Lower lobe of right lung (tissue), 2 donors: ENCODE results near the gene LRIT2. TPM values are rescaled to one million over a fixed set of nuclear protein-coding genes. Genes with fewer than 3 reads are reported as not detected.

ENCODE experiments used
- ATAC-seq, 2 donors: fragments of 200-7000 bp; cut with Tn5 transposase; one replicate each; pipeline ENCODE4 v1.9.1; 2020 to 2022; ENCODE audit warnings: mild to moderate bottlenecking in 2 of 2, moderate library complexity in 2 of 2
- DNase-seq: peaks from one replicate; pipeline ENCODE4 v3.0.0-alpha.2; 2020
- H3K27ac ChIP-seq: fragments of 200-600 bp; one replicate; pipeline ENCODE4 v1.8.0; 2022
- H3K27me3 ChIP-seq: fragments of 200-600 bp; one replicate; pipeline ENCODE4 v1.8.0; 2022; ENCODE audit warnings: low read depth
- H3K36me3 ChIP-seq: fragments of 200-600 bp; one replicate; pipeline ENCODE4 v1.8.0; 2022; ENCODE audit warnings: mild to moderate bottlenecking
- H3K4me1 ChIP-seq: fragments of 200-600 bp; one replicate; pipeline ENCODE4 v1.8.0; 2022
- H3K4me3 ChIP-seq: fragments of 200-600 bp; one replicate; pipeline ENCODE4 v1.8.0; 2022; ENCODE audit warnings: mild to moderate bottlenecking
- H3K9me3 ChIP-seq: fragments of 200-600 bp; one replicate; pipeline ENCODE4 v1.8.0; 2022
- CTCF ChIP-seq: fragments of 200-600 bp; IDR thresholded peaks from one replicate; pipeline ENCODE4 v1.8.0; 2022; ENCODE audit warnings: antibody characterized with exemption, mild to moderate bottlenecking
- intact Hi-C: fragments of 100-400 bp; cut with DNase I; formaldehyde crosslinking; loops from one replicate; pipeline ENCODE4 v1.11.0; 2022
- total RNA-seq: library from RNA; stranded (reverse); fragmentation: NEBNext Ultra II Directional; extraction: Animal tissue kit (Norgen Biotek cat#: 25700); gene quantifications from one replicate; pipeline ENCODE4 v1.2.1, GENCODE V29; 2021
- donor health status: DM: no; HTN: yes; CAD: no; lungs with severe emphysema.

The LRIT2 gene
- total RNA-seq, 1 donor from 2014 or later: not detected

GRCh38 chr10:84213076-84213475 lies 12.3 kb downstream of the LRIT2 start:
- DNase-seq (no peak), ATAC-seq (no peak)
- no peaks in the 10 kb centered on the region for H3K4me1 ChIP-seq
- no peaks in the 10 kb centered on the region for H3K9me3 ChIP-seq
- TF ChIP-seq CTCF: no peak
- no peaks in the 10 kb centered on the region for H3K27me3 ChIP-seq
- H3K36me3 ChIP-seq: no peaks in the 10 kb centered on the region
- intact Hi-C loops: no loop called here
- no peak overlapping the region for H3K4me3 ChIP-seq
- H3K27ac ChIP-seq: no peak overlapping the region

GRCh38 chr10:84212014-84212413 lies 13.3 kb downstream of the LRIT2 start:
- TF ChIP-seq CTCF: no peak
- H3K36me3 ChIP-seq: no peaks in the 10 kb centered on the region
- H3K9me3 ChIP-seq: no peaks in the 10 kb centered on the region
- H3K27me3 ChIP-seq: no peaks in the 10 kb centered on the region
- no peak overlapping the region for H3K4me3 ChIP-seq
- no peaks in the 10 kb centered on the region for H3K4me1 ChIP-seq
- H3K27ac ChIP-seq: no peak overlapping the region
- intact Hi-C loops: no loop called here
- ATAC-seq: no peak
- DNase-seq: no peak

- H3K27me3 ChIP-seq: no peaks in the 10 kb centered on the region
- no peak for ATAC-seq
- intact Hi-C loops: no loop called here
- no peak for DNase-seq
- TF ChIP-seq CTCF: no peak
- H3K9me3 ChIP-seq: no peaks in the 10 kb centered on the region
- no peak overlapping the region for H3K4me3 ChIP-seq
- no peaks in the 10 kb centered on the region for H3K4me1 ChIP-seq
- H3K36me3 ChIP-seq: no peaks in the 10 kb centered on the region
- H3K27ac ChIP-seq: no peak overlapping the region
These were observed 13.8 kb downstream of the LRIT2 start for GRCh38 chr10:84211566-84211965.

GRCh38 chr10:84208023-84208422 lies 17.3 kb downstream of the LRIT2 start:
- Histone ChIP-seq H3K4me3 (no peak overlapping the region), H3K9me3 (no peaks in the 10 kb centered on the region), H3K4me1 (no peaks in the 10 kb centered on the region), H3K36me3 (no peaks in the 10 kb centered on the region), H3K27ac (no peak overlapping the region), H3K27me3 (peaks cover 5% of the 10 kb centered on the region)
- no peak for ATAC-seq
- intact Hi-C loops: no loop called here
- TF ChIP-seq CTCF: no peak
- DNase-seq: no peak

GRCh38 chr10:84205853-84206525 lies 19.4 kb downstream of the LRIT2 start:
- intact Hi-C loops: no loop called here
- TF ChIP-seq CTCF: no peak
- H3K4me3 ChIP-seq: no peak overlapping the region
- ATAC-seq (no peak), DNase-seq (no peak)
- no peaks in the 10 kb centered on the region for H3K4me1 ChIP-seq
- H3K9me3 ChIP-seq: no peaks in the 10 kb centered on the region
- peaks cover 5% of the 10 kb centered on the region for H3K27me3 ChIP-seq
- no peaks in the 10 kb centered on the region for H3K36me3 ChIP-seq
- H3K27ac ChIP-seq: no peak overlapping the region
